ENCODE data around the gene PAN3. TPM values are rescaled to one million over a fixed set of nuclear protein-coding genes. Genes with fewer than 3 reads are reported as not detected.

The PAN3 gene
- total RNA-seq, 2 experiments from 2014 or later, result 30.9 to 32.9 TPM

GRCh38 chr13:28338006-28338574 lies 199.7 kb downstream of the PAN3 start:
- no peaks in the 10 kb centered on the region for H3K9me3 Mint-ChIP-seq
- TF ChIP-seq, protein P1, sequence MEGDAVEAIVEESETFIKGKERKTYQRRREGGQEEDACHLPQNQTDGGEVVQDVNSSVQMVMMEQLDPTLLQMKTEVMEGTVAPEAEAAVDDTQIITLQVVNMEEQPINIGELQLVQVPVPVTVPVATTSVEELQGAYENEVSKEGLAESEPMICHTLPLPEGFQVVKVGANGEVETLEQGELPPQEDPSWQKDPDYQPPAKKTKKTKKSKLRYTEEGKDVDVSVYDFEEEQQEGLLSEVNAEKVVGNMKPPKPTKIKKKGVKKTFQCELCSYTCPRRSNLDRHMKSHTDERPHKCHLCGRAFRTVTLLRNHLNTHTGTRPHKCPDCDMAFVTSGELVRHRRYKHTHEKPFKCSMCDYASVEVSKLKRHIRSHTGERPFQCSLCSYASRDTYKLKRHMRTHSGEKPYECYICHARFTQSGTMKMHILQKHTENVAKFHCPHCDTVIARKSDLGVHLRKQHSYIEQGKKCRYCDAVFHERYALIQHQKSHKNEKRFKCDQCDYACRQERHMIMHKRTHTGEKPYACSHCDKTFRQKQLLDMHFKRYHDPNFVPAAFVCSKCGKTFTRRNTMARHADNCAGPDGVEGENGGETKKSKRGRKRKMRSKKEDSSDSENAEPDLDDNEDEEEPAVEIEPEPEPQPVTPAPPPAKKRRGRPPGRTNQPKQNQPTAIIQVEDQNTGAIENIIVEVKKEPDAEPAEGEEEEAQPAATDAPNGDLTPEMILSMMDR (IDR thresholded peaks at IDR 0.05), result no peak
- H3K36me3 Mint-ChIP-seq (ENCODE audit: low read depth), result no peaks in the 10 kb centered on the region
- peaks cover 9% of the 10 kb centered on the region for H3K4me1 Mint-ChIP-seq (ENCODE audit: low read depth)
- H3K4me3 Mint-ChIP-seq, result no peak overlapping the region
- intact Hi-C loops (cut with micrococcal nuclease), result no loop called here
- CTCF ChIA-PET, result interaction anchor here (0.8 kb wide), 1 partner anchor 459 kb away, joined by 3 read pairs; no protein-coding TSS in a partner anchor
- ATAC-seq (no peak), DNase-seq (no peak)
- no peak overlapping the region for H3K27ac Mint-ChIP-seq
- POLR2A ChIA-PET, result interaction anchor here (1.5 kb wide), 1 partner anchor 9 kb away, joined by 3 read pairs; no protein-coding TSS in a partner anchor
- H3K27me3 Mint-ChIP-seq, result no peaks in the 10 kb centered on the region

- CTCF ChIA-PET, result no interaction called here
- TF ChIP-seq, protein P1 (IDR thresholded peaks at IDR 0.05), result no peak
- H3K4me1 Mint-ChIP-seq (ENCODE audit: low read depth), result peaks cover 6% of the 10 kb centered on the region
- ATAC-seq (no peak), DNase-seq (no peak)
- H3K36me3 Mint-ChIP-seq (ENCODE audit: low read depth), result no peaks in the 10 kb centered on the region
- no peak overlapping the region for H3K27ac Mint-ChIP-seq
- no peak overlapping the region for H3K4me3 Mint-ChIP-seq
- H3K9me3 Mint-ChIP-seq, result no peaks in the 10 kb centered on the region
- intact Hi-C loops (cut with micrococcal nuclease), result no loop called here
- POLR2A ChIA-PET, result interaction anchor here (1.5 kb wide), 1 partner anchor 9 kb away, joined by 3 read pairs; no protein-coding TSS in a partner anchor
- H3K27me3 Mint-ChIP-seq, result no peaks in the 10 kb centered on the region
These were observed 200.4 kb downstream of the PAN3 start for GRCh38 chr13:28338742-28339141.

DNA sequence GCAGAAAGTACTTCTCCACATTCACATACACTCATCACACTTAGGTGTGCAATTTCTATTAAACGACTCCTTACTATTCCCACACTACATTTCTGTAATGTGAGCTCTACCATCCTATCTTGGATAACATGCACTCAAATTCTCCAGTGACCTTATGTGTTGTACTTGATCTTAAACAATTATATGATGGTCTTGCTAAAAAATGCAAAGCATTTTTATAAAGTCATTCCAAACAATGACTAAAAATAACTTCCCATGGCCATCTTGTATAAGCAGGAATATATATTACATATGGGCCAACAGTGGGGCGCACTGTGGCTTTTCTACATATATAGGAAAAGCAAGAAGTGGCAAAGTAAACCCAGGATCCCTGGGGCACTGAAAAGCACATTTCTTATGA lies 201.1 kb downstream of the PAN3 start:
- CTCF ChIA-PET, result no interaction called here
- DNase-seq (no peak), ATAC-seq (no peak)
- POLR2A ChIA-PET, result no interaction called here
- Mint-ChIP-seq H3K27ac (no peak overlapping the region), H3K9me3 (no peaks in the 10 kb centered on the region), H3K4me1 (ENCODE audit: low read depth) (peaks cover 6% of the 10 kb centered on the region), H3K27me3 (no peaks in the 10 kb centered on the region), H3K36me3 (ENCODE audit: low read depth) (no peaks in the 10 kb centered on the region), H3K4me3 (no peak overlapping the region)
- intact Hi-C loops (cut with micrococcal nuclease), result no loop called here
- TF ChIP-seq, protein P1 (IDR thresholded peaks at IDR 0.05), result no peak

DNA sequence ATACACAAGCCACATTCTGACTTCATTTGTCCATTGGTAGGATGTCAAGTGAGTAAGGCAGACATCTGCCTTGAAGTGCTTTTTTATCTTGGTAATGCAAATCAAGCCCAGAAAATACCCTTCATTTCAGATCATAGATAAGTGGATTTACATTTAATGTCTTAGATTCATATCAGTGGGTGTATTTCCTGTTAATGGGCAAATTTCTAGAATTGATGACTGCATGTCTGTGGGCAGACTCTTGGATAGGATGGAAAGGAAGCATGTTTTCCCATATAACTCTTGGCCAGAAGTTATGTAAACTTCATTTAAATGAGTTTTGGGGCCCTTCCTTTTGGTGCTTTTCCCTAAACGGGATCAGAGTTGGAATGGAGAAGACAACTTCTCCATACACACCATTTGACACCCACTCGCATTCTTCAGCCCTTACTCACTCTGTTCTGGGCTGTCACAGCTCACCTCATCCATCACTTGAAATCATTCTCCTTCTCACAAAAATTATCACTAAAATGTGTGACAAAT lies 202.0 kb downstream of the PAN3 start:
- Mint-ChIP-seq H3K27ac (no peak overlapping the region), H3K36me3 (ENCODE audit: low read depth) (no peaks in the 10 kb centered on the region), H3K9me3 (no peaks in the 10 kb centered on the region), H3K4me3 (no peak overlapping the region), H3K4me1 (ENCODE audit: low read depth) (peaks cover 6% of the 10 kb centered on the region), H3K27me3 (no peaks in the 10 kb centered on the region)
- POLR2A ChIA-PET, result no interaction called here
- intact Hi-C loops (cut with micrococcal nuclease), result no loop called here
- CTCF ChIA-PET, result interaction anchor here (1.1 kb wide), 1 partner anchor 296 kb away, joined by 3 read pairs; no protein-coding TSS in a partner anchor
- peak; percentile 14 for DNase-seq
- peak; percentile 45 for ATAC-seq
- TF ChIP-seq, protein P1 (IDR thresholded peaks at IDR 0.05), result no peak

DNA sequence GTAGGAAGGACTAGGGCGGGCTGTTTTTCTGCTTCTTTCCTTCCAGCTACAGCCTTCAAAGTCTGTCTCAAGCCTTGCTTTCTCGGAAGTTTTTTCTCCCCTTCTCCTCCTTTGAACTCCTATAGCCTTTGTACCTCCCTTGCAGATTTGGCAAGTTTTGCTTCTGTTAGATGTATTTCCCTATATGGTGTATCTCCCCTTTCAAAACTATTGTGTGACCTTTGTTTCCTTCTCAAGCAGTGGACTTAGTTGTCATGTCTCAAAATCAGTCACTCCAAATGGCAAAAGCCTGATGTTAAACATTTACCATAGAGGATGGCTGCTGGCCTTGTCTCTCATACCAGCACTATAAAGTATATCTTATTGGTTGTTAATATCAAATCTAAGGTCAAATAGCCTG lies 203.9 kb downstream of the PAN3 start:
- ATAC-seq (no peak), DNase-seq (no peak)
- TF ChIP-seq, protein P1 (IDR thresholded peaks at IDR 0.05), result no peak
- H3K9me3 Mint-ChIP-seq, result no peaks in the 10 kb centered on the region
- POLR2A ChIA-PET, result no interaction called here
- H3K36me3 Mint-ChIP-seq (ENCODE audit: low read depth), result no peaks in the 10 kb centered on the region
- H3K27ac Mint-ChIP-seq, result no peak overlapping the region
- H3K4me1 Mint-ChIP-seq (ENCODE audit: low read depth), result peaks cover 6% of the 10 kb centered on the region
- intact Hi-C loops (cut with micrococcal nuclease), result no loop called here
- CTCF ChIA-PET, result interaction anchor here (1.5 kb wide), 1 partner anchor 43 kb away, joined by 4 read pairs; no protein-coding TSS in a partner anchor
- H3K4me3 Mint-ChIP-seq, result no peak overlapping the region
- H3K27me3 Mint-ChIP-seq, result no peaks in the 10 kb centered on the region

Data from activated CD8-positive, alpha-beta T cell treated with anti-CD3 and anti-CD28 coated beads for 36 hours (primary cell).